HepG2 (cell line): ENCODE data around the gene CPEB4. TPM values are rescaled to one million over a fixed set of nuclear protein-coding genes. Genes with fewer than 3 reads are reported as not detected.
A peak's percentile ranks its signal among the peaks of the same experiment; 100 is the strongest.

Source experiments
- MED1 ChIP-seq: sonication (generic); formaldehyde crosslinking; IDR thresholded peaks from 2 replicates; pipeline ENCODE4 v1.4.0; 2020; ENCODE audit warnings: missing genetic modification reagents
- RARA ChIP-seq: IDR thresholded peaks from 2 replicates; pipeline ENCODE4 v1.6.1; 2016; ENCODE audit warnings: missing genetic modification reagents, missing compliant biosample characterization
- RFXANK ChIP-seq: IDR thresholded peaks from 2 replicates; pipeline ENCODE4 v1.6.1; 2016
- SAFB2 ChIP-seq: sonication (generic); formaldehyde crosslinking; IDR thresholded peaks from 2 replicates; pipeline ENCODE4 v1.5.1; 2020; ENCODE audit warnings: missing genetic modification reagents, low read depth, mild to moderate bottlenecking, borderline replicate concordance
- ZFP91 ChIP-seq: sonication (generic); formaldehyde crosslinking; IDR thresholded peaks from 2 replicates; pipeline ENCODE4 v1.9.0; 2022; ENCODE audit warnings: missing genetic modification reagents, mild to moderate bottlenecking, borderline replicate concordance
- ZNF605 ChIP-seq: sonication (generic); formaldehyde crosslinking; IDR thresholded peaks from 2 replicates; pipeline ENCODE4 v1.8.0; 2022; ENCODE audit warnings: mild to moderate bottlenecking, missing genetic modification reagents
- polyA plus RNA-seq, 8 experiments: library from polyadenylated mRNA; depleted of rRNA in 3 of 8; stranded (reverse) in 7 of 8; unstranded in 1 of 8; fragments of >200 nt; fragmentation: Illumina TruSeq in 4 of 8; extraction: Trizol in 4 of 8; gene quantifications; 2 replicates each; pipeline versions ENCODE4 v1.2.1 to v1.2.3, GENCODE V29; 2011 to 2016; ENCODE audit warnings: low read depth in 4 of 8, missing spikeins in 1 of 8, mixed read lengths in 1 of 8; ENCODE audit not compliant: insufficient read depth in 1 of 8
- total RNA-seq, 5 experiments: library from RNA; depleted of rRNA; stranded (reverse); fragments of >200 nt; fragmentation: Illumina TruSeq; extraction: Trizol; gene quantifications; 2 replicates each; pipeline ENCODE4 v1.2.3, GENCODE V29; 2016; ENCODE audit warnings: low read depth in 1 of 5
- TF ChIP-seq, protein P1 (sequence below): sonication (generic); formaldehyde crosslinking; IDR thresholded peaks from 2 replicates; pipeline ENCODE4 v1.5.1; 2020; ENCODE audit warnings: mild to moderate bottlenecking, missing genetic modification reagents, borderline replicate concordance
- TF ChIP-seq, protein P2 (sequence below): sonication (generic); formaldehyde crosslinking; IDR thresholded peaks from 2 replicates; pipeline ENCODE4 v1.5.1; 2020; ENCODE audit warnings: mild to moderate bottlenecking, moderate library complexity, missing genetic modification reagents
- TF ChIP-seq, protein P3 (sequence below): sonication (generic); formaldehyde crosslinking; IDR thresholded peaks from 2 replicates; pipeline ENCODE4 v1.4.0; 2020; ENCODE audit warnings: missing genetic modification reagents, mild to moderate bottlenecking, borderline replicate concordance
- TF ChIP-seq, protein P4 (sequence below): sonication (generic); formaldehyde crosslinking; IDR thresholded peaks from 2 replicates; pipeline ENCODE4 v1.4.0; 2020; ENCODE audit warnings: mild to moderate bottlenecking, missing genetic modification reagents
- TF ChIP-seq, protein P5 (sequence below), 2 experiments: sonication (generic) in 1 of 2; formaldehyde crosslinking in 1 of 2; IDR thresholded peaks; 2 replicates each; pipeline versions ENCODE4 v1.4.0 to v1.6.1; 2018 to 2020; ENCODE audit warnings: missing genetic modification reagents in 2 of 2, borderline replicate concordance in 1 of 2, low read depth in 1 of 2, mild to moderate bottlenecking in 1 of 2, missing biosample characterization in 1 of 2

Gene CPEB4
- total and polyA plus RNA-seq, 2 of the 13 experiments (the other 11 are each of a cell fraction or from before 2014, with no cell fraction given), result 7.7 to 26.7 TPM

GRCh38 chr5:173890195-173890991 is 2.2 kb downstream of the CPEB4 start (continued):
- TF ChIP-seq, protein P1, sequence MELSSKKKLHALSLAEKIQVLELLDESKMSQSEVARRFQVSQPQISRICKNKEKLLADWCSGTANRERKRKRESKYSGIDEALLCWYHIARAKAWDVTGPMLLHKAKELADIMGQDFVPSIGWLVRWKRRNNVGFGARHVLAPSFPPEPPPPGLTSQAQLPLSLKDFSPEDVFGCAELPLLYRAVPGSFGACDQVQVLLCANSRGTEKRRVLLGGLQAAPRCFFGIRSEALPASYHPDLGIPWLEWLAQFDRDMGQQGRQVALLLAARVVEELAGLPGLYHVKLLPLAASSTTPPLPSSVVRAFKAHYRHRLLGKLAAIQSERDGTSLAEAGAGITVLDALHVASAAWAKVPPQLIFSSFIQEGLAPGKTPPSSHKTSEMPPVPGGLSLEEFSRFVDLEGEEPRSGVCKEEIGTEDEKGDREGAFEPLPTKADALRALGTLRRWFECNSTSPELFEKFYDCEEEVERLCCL (CRISPR knock-in tag), result no peak
- TF ChIP-seq ZNF605 (0 out of 2 replicates have a peak, but pooled peaks have one; percentile 35), ZFP91 (CRISPR knock-in tag) (peak; percentile 18; the same call in 1 of the 2 replicates), RFXANK (no peak), SAFB2 (peak; percentile 59; the same call in 1 of the 2 replicates), MED1 (CRISPR knock-in tag) (peak; percentile 31; the same call in 1 of the 2 replicates), RARA (CRISPR knock-in tag) (0 out of 2 replicates have a peak, but pooled peaks have one; percentile 4)
- TF ChIP-seq, protein P2, sequence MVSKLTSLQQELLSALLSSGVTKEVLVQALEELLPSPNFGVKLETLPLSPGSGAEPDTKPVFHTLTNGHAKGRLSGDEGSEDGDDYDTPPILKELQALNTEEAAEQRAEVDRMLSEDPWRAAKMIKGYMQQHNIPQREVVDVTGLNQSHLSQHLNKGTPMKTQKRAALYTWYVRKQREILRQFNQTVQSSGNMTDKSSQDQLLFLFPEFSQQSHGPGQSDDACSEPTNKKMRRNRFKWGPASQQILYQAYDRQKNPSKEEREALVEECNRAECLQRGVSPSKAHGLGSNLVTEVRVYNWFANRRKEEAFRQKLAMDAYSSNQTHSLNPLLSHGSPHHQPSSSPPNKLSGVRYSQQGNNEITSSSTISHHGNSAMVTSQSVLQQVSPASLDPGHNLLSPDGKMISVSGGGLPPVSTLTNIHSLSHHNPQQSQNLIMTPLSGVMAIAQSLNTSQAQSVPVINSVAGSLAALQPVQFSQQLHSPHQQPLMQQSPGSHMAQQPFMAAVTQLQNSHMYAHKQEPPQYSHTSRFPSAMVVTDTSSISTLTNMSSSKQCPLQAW (CRISPR knock-in tag), result 0 out of 2 replicates have a peak, but pooled peaks have one; percentile 19
- TF ChIP-seq, protein P3, sequence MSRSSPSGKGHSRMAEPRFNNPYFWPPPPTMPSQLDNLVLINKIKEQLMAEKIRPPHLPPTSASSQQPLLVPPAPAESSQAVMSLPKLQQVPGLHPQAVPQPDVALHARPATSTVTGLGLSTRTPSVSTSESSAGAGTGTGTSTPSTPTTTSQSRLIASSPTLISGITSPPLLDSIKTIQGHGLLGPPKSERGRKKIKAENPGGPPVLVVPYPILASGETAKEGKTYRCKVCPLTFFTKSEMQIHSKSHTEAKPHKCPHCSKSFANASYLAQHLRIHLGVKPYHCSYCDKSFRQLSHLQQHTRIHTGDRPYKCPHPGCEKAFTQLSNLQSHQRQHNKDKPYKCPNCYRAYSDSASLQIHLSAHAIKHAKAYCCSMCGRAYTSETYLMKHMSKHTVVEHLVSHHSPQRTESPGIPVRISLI (CRISPR knock-in tag), result no peak
- TF ChIP-seq, protein P4, sequence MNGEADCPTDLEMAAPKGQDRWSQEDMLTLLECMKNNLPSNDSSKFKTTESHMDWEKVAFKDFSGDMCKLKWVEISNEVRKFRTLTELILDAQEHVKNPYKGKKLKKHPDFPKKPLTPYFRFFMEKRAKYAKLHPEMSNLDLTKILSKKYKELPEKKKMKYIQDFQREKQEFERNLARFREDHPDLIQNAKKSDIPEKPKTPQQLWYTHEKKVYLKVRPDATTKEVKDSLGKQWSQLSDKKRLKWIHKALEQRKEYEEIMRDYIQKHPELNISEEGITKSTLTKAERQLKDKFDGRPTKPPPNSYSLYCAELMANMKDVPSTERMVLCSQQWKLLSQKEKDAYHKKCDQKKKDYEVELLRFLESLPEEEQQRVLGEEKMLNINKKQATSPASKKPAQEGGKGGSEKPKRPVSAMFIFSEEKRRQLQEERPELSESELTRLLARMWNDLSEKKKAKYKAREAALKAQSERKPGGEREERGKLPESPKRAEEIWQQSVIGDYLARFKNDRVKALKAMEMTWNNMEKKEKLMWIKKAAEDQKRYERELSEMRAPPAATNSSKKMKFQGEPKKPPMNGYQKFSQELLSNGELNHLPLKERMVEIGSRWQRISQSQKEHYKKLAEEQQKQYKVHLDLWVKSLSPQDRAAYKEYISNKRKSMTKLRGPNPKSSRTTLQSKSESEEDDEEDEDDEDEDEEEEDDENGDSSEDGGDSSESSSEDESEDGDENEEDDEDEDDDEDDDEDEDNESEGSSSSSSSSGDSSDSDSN (CRISPR knock-in tag), result peak; percentile 54; the same call in 1 of the 2 replicates
- TF ChIP-seq, protein P5, sequence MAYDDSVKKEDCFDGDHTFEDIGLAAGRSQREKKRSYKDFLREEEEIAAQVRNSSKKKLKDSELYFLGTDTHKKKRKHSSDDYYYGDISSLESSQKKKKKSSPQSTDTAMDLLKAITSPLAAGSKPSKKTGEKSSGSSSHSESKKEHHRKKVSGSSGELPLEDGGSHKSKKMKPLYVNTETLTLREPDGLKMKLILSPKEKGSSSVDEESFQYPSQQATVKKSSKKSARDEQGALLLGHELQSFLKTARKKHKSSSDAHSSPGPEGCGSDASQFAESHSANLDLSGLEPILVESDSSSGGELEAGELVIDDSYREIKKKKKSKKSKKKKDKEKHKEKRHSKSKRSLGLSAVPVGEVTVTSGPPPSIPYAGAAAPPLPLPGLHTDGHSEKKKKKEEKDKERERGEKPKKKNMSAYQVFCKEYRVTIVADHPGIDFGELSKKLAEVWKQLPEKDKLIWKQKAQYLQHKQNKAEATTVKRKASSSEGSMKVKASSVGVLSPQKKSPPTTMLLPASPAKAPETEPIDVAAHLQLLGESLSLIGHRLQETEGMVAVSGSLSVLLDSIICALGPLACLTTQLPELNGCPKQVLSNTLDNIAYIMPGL (CRISPR knock-in tag; IDR thresholded peaks at IDR 0.05; ENCODE audit: borderline replicate concordance in 1 of 2, low read depth in 1 of 2), result no peak
